ENCODE results near the gene ETHE1. TPM values are rescaled to one million over a fixed set of nuclear protein-coding genes. Genes with fewer than 3 reads are reported as not detected.

The ETHE1 gene
- total and polyA plus RNA-seq, 2 donors (not counting 1 experiment from before 2014, with no cell fraction given), result 16.0 to 39.4 TPM

DNA sequence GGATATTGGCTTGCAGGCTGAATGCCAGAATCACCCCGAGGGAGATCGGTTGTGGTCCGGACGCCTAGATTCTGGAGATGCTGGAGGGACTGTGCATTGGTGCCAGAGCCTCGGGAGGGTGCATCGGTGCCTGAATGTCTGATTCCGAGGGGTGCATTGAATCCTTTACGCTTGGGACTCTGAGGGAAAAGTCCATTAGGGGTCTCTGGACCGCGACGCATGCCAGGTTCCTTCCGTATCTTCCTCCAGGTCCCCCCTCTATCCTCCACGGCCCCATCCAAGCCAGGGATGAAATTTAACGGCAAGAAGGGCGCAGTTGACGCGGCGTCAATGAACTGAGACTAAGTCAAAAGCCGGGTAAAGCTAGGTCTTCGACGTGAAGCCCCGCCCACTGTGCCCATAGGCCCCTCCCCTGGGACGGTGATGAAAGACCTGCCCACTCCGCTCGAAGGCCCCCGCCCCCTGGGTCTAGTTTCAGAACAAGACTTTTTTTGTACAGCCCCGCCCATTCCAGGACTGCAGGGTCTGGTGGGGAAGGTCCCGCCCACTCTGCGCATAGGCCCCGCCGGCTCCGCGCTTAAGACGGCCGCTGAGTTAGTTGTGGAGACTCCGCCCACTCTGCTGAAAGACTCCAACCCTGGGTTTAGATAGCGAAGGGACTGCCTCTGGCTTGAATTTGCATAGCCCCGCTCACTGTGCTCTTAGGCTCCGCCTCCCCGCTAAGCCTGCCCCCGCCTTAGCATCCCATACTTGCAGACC is 6.7 kb upstream of the ETHE1 start:
- Histone ChIP-seq H2AFZ (ENCODE audit: insufficient read depth, low read depth, low read length, poor library complexity, severe bottlenecking) (peak overlapping the region; percentile 82), H3K27me3 (replicated peaks in 1 of 4; ENCODE audit: control extremely low read depth in 1 of 4, control insufficient read depth in 3 of 4, insufficient read depth in 4 of 4, low read length in 3 of 4) (no peaks in the 10 kb centered on the region), H3K36me3 (replicated peaks in 1 of 2; ENCODE audit: control extremely low read depth in 1 of 2, control insufficient read depth in 1 of 2, extremely low read depth in 1 of 2, insufficient read depth in 2 of 2, low read length in 1 of 2) (peaks cover 0 to 6% of the 10 kb centered on the region in 2 experiments), H3K9ac (ENCODE audit: low read length) (peak overlapping the region; percentile 77), H4K20me1 (ENCODE audit: control insufficient read depth, insufficient read depth, low read length, poor library complexity, severe bottlenecking) (no peaks in the 10 kb centered on the region), H3K9me3 (ENCODE audit: control extremely low read depth in 1 of 3, control insufficient read depth in 2 of 3, insufficient read depth in 1 of 3, low read length in 2 of 3) (peaks cover 0 to 10% (median 0%) of the 10 kb centered on the region in 3 donors), H3K27ac (ENCODE audit: low read length in 2 of 2) (peak overlapping the region; percentile 25 to 67), H3K4me3 (ENCODE audit: control extremely low read depth in 1 of 5, extremely low read depth in 1 of 5, insufficient read depth in 1 of 5, low read depth in 2 of 5, low read length in 4 of 5) (peak overlapping the region; percentile 71 to 94 (median 76)), H3K4me2 (replicated peaks; ENCODE audit: low read depth, low read length, poor library complexity, severe bottlenecking) (peak overlapping the region; percentile 93), H3K79me2 (ENCODE audit: control insufficient read depth, insufficient read depth, low read length) (no peaks in the 10 kb centered on the region), H3K4me1 (ENCODE audit: control insufficient read depth in 2 of 2, insufficient read depth in 2 of 2, low read length in 2 of 2) (peaks cover 5 to 28% of the 10 kb centered on the region in 2 donors)
- TF ChIP-seq, protein P1, sequence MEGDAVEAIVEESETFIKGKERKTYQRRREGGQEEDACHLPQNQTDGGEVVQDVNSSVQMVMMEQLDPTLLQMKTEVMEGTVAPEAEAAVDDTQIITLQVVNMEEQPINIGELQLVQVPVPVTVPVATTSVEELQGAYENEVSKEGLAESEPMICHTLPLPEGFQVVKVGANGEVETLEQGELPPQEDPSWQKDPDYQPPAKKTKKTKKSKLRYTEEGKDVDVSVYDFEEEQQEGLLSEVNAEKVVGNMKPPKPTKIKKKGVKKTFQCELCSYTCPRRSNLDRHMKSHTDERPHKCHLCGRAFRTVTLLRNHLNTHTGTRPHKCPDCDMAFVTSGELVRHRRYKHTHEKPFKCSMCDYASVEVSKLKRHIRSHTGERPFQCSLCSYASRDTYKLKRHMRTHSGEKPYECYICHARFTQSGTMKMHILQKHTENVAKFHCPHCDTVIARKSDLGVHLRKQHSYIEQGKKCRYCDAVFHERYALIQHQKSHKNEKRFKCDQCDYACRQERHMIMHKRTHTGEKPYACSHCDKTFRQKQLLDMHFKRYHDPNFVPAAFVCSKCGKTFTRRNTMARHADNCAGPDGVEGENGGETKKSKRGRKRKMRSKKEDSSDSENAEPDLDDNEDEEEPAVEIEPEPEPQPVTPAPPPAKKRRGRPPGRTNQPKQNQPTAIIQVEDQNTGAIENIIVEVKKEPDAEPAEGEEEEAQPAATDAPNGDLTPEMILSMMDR (IDR thresholded peaks at IDR 0.05), result no peak
- no peak for TF ChIP-seq EZH2 (IDR thresholded peaks at IDR 0.05; ENCODE audit: borderline replicate concordance, insufficient read depth, low read depth, low read length, poor library complexity, severe bottlenecking)
- intact Hi-C loops (cut with micrococcal nuclease), result loop anchor here (1.0 to 2.0 kb wide), 8 partner anchors 29 to 247 kb away; partner anchors contain the start of genes IRGQ, KCNN4, PHLDB3 and PINLYP
- DNase-seq (peak; percentile 98), ATAC-seq (ENCODE audit: low read depth) (peak; percentile 75)
- Mint-ChIP-seq H3K27me3 (no peaks in the 10 kb centered on the region), H3K4me1 (peaks cover 25% of the 10 kb centered on the region), H3K9me3 (ENCODE audit: insufficient read depth) (peaks cover 5% of the 10 kb centered on the region), H3K27ac (peak overlapping the region; percentile 96), H3K4me3 (peak overlapping the region; percentile 91)
- ChIA-PET POLR2A (interaction anchor here (0.5 to 2.7 kb wide), 9 partner anchors 14 to 135 kb away, joined by 3 to 12 read pairs (median 7); partner anchors contain the start of genes PHLDB3, PINLYP, XRCC1 and ZNF428), CTCF (interaction anchor here (1.0 to 7.5 kb wide), 13 partner anchors 9 to 276 kb away, joined by 3 to 74 read pairs (median 4); partner anchors contain the start of genes IRGQ and ZNF576)
- WGBS (ENCODE audit: insufficient coverage), result 2% methylated on average over 41 of the region's 41 CpGs

Measured in B cell (primary cell).